ENCODE data around the gene CALM1. TPM values are rescaled to one million over a fixed set of nuclear protein-coding genes. Genes with fewer than 3 reads are reported as not detected.
A peak's percentile ranks its signal among the peaks of the same experiment; 100 is the strongest.

CALM1 gene
- total RNA-seq, 1 donor from 2014 or later: 347 TPM

DNA sequence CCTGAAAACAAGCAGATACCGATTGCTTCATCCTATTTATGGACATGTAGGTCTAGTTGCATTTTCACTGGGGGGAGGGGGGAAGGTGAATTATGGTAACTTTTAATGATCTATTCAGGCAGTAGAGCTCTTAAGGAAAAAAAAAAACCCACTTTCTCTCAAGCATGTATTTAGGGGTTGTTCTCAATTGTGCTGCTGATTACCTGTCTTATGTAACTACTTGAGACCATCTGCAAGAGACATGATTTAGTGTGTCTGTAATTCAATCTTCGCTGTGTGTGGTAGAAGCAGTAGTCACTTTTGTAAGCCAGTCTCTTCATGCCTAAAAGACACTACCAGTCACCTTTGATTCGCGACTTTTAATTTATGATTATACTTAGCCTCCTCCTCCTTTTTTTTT, 8.9 kb downstream of the CALM1 start:
- TF ChIP-seq CTCF (conservative IDR thresholded peaks at IDR 0.05): no peak
- Mint-ChIP-seq H3K36me3 (peaks cover 50% of the 10 kb centered on the region), H3K4me3 (no peak overlapping the region), H3K27me3 (no peaks in the 10 kb centered on the region), H3K4me1 (ENCODE audit: unreplicated experiment) (peaks cover 15% of the 10 kb centered on the region), H3K9me3 (no peaks in the 10 kb centered on the region), H3K27ac (peak overlapping the region; percentile 8)
- DNase-seq (ENCODE audit: extremely low spot score, unreplicated experiment): no peak

- DNase-seq (ENCODE audit: extremely low spot score, unreplicated experiment): no peak
- Mint-ChIP-seq H3K27ac (peak overlapping the region; percentile 8), H3K27me3 (no peaks in the 10 kb centered on the region), H3K4me3 (no peak overlapping the region), H3K36me3 (peaks cover 45% of the 10 kb centered on the region), H3K4me1 (ENCODE audit: unreplicated experiment) (peaks cover 10% of the 10 kb centered on the region), H3K9me3 (no peaks in the 10 kb centered on the region)
- no peak for TF ChIP-seq CTCF (conservative IDR thresholded peaks at IDR 0.05)
These were observed 9.6 kb downstream of the CALM1 start for GRCh38 chr14:90406384-90406798.

DNA sequence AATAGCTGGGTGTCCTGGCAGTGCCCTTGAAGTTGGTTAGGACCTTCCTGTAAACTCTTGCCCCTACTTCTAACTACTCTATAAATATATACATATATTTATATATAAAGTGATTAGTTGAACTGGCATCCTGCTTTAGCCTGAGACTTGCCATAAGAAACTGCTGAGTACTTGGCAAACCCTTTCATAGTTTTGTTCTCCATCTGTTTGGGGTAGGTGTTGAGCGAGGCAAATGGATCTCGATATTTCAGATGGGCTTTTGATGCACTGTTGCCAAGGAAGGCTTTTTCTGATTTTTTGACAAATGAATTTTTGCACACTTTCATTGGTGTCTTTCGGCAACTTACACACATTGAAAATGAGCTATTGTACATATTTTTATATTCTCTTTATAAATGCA, 10.4 kb downstream of the CALM1 start:
- no peaks in the 10 kb centered on the region for H3K27me3 Mint-ChIP-seq
- H3K4me3 Mint-ChIP-seq: no peak overlapping the region
- peaks cover 39% of the 10 kb centered on the region for H3K36me3 Mint-ChIP-seq

GRCh38 chr14:90408713-90409112, 11.9 kb downstream of the CALM1 start:
- Mint-ChIP-seq H3K27me3 (no peaks in the 10 kb centered on the region), H3K4me1 (ENCODE audit: unreplicated experiment) (peaks cover 10% of the 10 kb centered on the region), H3K27ac (peak overlapping the region; percentile 17), H3K9me3 (no peaks in the 10 kb centered on the region), H3K4me3 (no peak overlapping the region), H3K36me3 (peaks cover 27% of the 10 kb centered on the region)
- no peak for TF ChIP-seq CTCF (conservative IDR thresholded peaks at IDR 0.05)
- DNase-seq (ENCODE audit: extremely low spot score, unreplicated experiment): no peak

More for the DNA sequence above, 10.4 kb downstream of the CALM1 start:
- no peak for TF ChIP-seq CTCF (conservative IDR thresholded peaks at IDR 0.05)
- peaks cover 10% of the 10 kb centered on the region for H3K4me1 Mint-ChIP-seq (ENCODE audit: unreplicated experiment)
- DNase-seq (ENCODE audit: extremely low spot score, unreplicated experiment): no peak
- no peaks in the 10 kb centered on the region for H3K9me3 Mint-ChIP-seq
- no peak overlapping the region for H3K27ac Mint-ChIP-seq

DNA sequence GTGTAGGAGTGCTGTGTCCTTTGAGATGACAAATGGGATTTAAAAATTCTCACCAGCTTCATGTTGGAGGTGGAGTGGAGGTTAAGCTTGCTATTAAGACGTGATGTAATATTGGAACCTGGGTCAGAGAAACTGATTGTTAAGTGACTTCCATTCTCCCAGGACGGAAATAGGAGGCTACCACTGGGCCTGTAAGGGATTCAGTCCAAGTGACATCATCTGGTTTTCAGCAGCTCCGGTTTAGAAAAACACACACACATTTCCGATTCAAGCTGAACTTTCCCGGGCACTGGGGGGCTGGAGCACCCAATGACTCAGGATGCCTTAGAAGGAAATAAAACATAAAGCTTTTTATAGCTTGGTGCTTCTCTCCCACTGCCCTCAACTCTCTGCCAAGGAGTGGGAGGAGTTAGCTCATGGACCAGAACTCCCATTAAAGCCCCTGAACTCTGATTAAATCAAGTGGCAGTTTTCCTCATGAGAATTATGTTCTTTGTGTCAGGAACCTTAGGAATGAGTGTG, 12.4 kb downstream of the CALM1 start:
- Mint-ChIP-seq H3K27me3 (no peaks in the 10 kb centered on the region), H3K27ac (peak overlapping the region; percentile 17), H3K4me3 (no peak overlapping the region), H3K36me3 (peaks cover 21% of the 10 kb centered on the region), H3K9me3 (no peaks in the 10 kb centered on the region), H3K4me1 (ENCODE audit: unreplicated experiment) (peaks cover 10% of the 10 kb centered on the region)
- no peak for TF ChIP-seq CTCF (conservative IDR thresholded peaks at IDR 0.05)
- no peak for DNase-seq (ENCODE audit: extremely low spot score, unreplicated experiment)

GRCh38 chr14:90412058-90412457, 15.2 kb downstream of the CALM1 start:
- no peak for TF ChIP-seq CTCF (conservative IDR thresholded peaks at IDR 0.05)
- Mint-ChIP-seq H3K4me1 (ENCODE audit: unreplicated experiment) (peaks cover 4% of the 10 kb centered on the region), H3K9me3 (no peaks in the 10 kb centered on the region), H3K27ac (no peak overlapping the region), H3K4me3 (no peak overlapping the region), H3K27me3 (no peaks in the 10 kb centered on the region), H3K36me3 (no peaks in the 10 kb centered on the region)
- no peak for DNase-seq (ENCODE audit: extremely low spot score, unreplicated experiment)
